GM23248 (cell line): Measurements from ENCODE around the gene GMPR.

Experiments
- EZH2 ChIP-seq: fragments of 200-600 bp; sonication (generic); IDR thresholded peaks from 2 replicates; pipeline ENCODE4 v1.6.1; 2018; ENCODE audit warnings: antibody characterized with exemption, mild to moderate bottlenecking; ENCODE audit not compliant: insufficient read depth, poor library complexity, severe bottlenecking
- EZH2phosphoT487 ChIP-seq: fragments of 200-600 bp; sonication (generic); IDR thresholded peaks from 2 replicates; pipeline ENCODE4 v1.6.1; 2018; ENCODE audit warnings: antibody characterized with exemption, moderate library complexity, mild to moderate bottlenecking, low read depth; ENCODE audit not compliant: insufficient read depth

- TF ChIP-seq EZH2phosphoT487 (no peak), EZH2 (no peak)
These were observed 10.3 kb upstream of the GMPR start for GRCh38 chr6:16228043-16228442.
